Measurements from ENCODE around the gene DNAH17. TPM values are rescaled to one million over a fixed set of nuclear protein-coding genes. Genes with fewer than 3 reads are reported as not detected.

DNAH17 gene
- total RNA-seq, 2 donors from 2014 or later: 0.87 to 6.9 TPM

DNA sequence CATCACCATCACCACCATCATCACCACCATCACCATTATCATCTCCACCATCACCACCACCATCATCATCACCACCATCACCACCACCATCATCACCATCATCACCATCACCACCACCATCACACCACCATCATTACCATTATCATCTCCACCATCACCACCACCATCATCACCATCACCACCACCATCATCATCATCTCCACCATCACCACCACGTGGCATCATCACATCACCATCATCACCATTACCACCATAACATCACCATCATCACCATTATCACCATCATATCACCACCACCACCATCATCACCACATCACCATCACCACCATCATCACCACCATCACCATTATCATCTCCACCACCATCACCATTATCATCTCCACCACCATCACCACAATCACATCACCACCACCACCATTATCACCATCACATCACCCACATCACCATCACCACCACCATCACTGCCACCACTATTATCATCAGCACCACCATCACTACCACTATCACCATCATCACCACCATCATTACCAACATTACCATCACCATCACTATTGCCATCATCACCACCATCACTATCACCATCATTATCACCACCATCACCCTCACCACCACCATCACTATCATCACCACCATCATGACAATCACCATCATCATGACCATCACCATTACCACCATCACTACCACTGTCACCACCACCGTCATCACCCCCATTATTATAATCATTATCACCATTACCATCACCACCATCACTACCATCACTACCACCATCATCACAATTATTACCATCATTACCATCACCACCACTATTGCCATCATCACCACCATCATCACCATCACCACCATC is 99.1 kb downstream of the DNAH17 start:
- H3K9me3 ChIP-seq: no peaks in the 10 kb centered on the region
- 90% methylated on average over 2 of the region's 2 CpGs for WGBS
- intact Hi-C loops (cut with DNase I): no loop called here
- H3K27me3 ChIP-seq (replicated peaks; ENCODE audit: insufficient read depth): no peaks in the 10 kb centered on the region
- TF ChIP-seq, protein P1, sequence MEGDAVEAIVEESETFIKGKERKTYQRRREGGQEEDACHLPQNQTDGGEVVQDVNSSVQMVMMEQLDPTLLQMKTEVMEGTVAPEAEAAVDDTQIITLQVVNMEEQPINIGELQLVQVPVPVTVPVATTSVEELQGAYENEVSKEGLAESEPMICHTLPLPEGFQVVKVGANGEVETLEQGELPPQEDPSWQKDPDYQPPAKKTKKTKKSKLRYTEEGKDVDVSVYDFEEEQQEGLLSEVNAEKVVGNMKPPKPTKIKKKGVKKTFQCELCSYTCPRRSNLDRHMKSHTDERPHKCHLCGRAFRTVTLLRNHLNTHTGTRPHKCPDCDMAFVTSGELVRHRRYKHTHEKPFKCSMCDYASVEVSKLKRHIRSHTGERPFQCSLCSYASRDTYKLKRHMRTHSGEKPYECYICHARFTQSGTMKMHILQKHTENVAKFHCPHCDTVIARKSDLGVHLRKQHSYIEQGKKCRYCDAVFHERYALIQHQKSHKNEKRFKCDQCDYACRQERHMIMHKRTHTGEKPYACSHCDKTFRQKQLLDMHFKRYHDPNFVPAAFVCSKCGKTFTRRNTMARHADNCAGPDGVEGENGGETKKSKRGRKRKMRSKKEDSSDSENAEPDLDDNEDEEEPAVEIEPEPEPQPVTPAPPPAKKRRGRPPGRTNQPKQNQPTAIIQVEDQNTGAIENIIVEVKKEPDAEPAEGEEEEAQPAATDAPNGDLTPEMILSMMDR (IDR thresholded peaks at IDR 0.05): no peak
- TF ChIP-seq POLR2A (IDR thresholded peaks at IDR 0.05) (no peak), POLR2AphosphoS5 (IDR thresholded peaks at IDR 0.05) (no peak)
- H3K4me1 ChIP-seq (replicated peaks): no peaks in the 10 kb centered on the region
- no peak overlapping the region for H3K27ac ChIP-seq
- H3K4me3 ChIP-seq: no peak overlapping the region
- H3K36me3 ChIP-seq: no peaks in the 10 kb centered on the region
- DNase-seq (ENCODE audit: low spot score): no peak

DNA sequence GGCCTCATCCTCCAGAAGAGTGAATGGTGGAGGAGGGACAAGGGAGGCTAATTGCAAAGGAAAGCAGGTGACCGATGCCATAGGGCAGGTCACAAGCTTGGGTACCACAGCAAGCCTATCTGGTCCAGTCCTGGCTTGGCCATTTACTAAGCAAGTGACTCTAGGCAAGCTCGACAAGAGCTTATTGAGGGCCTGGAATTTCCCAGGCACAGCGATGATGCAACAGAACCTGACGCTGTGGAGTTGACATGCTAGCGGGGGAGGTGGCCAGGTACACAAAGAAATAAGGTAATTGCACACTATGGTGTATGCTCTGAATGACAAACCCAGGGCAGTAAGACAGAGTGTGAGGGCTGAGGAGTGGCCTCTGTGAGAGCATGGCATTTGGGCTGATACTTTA is 100.2 kb downstream of the DNAH17 start:
- 74% methylated on average over 5 of the region's 5 CpGs for WGBS
- DNase-seq (ENCODE audit: low spot score): no peak
- Histone ChIP-seq H3K27me3 (replicated peaks; ENCODE audit: insufficient read depth) (no peaks in the 10 kb centered on the region), H3K9me3 (no peaks in the 10 kb centered on the region), H3K36me3 (no peaks in the 10 kb centered on the region), H3K4me3 (no peak overlapping the region), H3K4me1 (replicated peaks) (no peaks in the 10 kb centered on the region), H3K27ac (no peak overlapping the region)
- intact Hi-C loops (cut with DNase I): no loop called here
- TF ChIP-seq POLR2A (IDR thresholded peaks at IDR 0.05) (no peak), POLR2AphosphoS5 (IDR thresholded peaks at IDR 0.05) (no peak)
- TF ChIP-seq, protein P1 (IDR thresholded peaks at IDR 0.05): no peak

DNA sequence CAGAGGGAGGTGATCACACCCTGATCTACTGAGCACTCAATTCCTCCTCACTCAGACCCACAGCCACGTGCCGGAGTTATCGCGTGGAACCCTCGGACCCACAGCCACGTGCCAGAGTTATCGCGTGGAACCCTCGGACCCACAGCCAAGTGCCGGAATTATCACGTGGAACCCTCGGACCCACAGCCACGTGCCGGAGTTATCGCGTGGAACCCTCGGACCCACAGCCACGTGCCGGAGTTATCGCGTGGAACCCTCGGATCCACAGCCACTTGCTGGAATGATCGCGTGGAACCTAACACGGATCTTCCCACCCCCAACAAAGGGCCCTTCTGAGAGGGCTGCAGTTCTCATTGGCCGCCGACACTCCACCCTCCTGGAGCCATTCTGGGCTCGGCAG is 101.0 kb downstream of the DNAH17 start:
- H3K4me1 ChIP-seq (replicated peaks): no peaks in the 10 kb centered on the region
- no peaks in the 10 kb centered on the region for H3K9me3 ChIP-seq
- DNase-seq (ENCODE audit: low spot score): no peak
- H3K36me3 ChIP-seq: no peaks in the 10 kb centered on the region
- no peak overlapping the region for H3K27ac ChIP-seq
- TF ChIP-seq POLR2A (IDR thresholded peaks at IDR 0.05): no peak
- TF ChIP-seq, protein P1 (IDR thresholded peaks at IDR 0.05): no peak
- no peak for TF ChIP-seq POLR2AphosphoS5 (IDR thresholded peaks at IDR 0.05)
- WGBS: 96% methylated on average over 28 of the region's 28 CpGs
- no peaks in the 10 kb centered on the region for H3K27me3 ChIP-seq (replicated peaks; ENCODE audit: insufficient read depth)
- no peak overlapping the region for H3K4me3 ChIP-seq
- intact Hi-C loops (cut with DNase I): no loop called here

DNA sequence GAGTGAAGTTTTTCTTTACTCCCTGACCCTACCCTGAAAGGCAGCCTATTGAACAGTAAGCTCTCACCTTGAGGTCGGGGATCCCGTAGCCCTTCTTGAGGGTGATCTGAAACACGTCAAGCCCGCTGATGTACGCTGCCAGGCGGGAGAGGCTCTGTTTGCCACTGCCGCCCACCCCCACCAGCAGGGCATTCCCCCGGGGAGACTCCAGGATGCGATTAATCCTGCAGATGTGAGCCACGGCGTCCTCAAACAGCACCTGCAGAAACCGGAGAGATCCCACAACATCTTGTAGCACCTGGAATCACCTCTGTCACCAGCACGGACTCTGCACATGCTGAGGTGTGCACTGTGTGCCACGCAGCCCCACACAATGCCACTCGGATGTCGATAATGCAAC is 102.0 kb downstream of the DNAH17 start:
- 75% methylated on average over 15 of the region's 16 CpGs for WGBS
- Histone ChIP-seq H3K27me3 (replicated peaks; ENCODE audit: insufficient read depth) (no peaks in the 10 kb centered on the region), H3K36me3 (no peaks in the 10 kb centered on the region), H3K27ac (no peak overlapping the region), H3K4me1 (replicated peaks) (no peaks in the 10 kb centered on the region), H3K9me3 (no peaks in the 10 kb centered on the region), H3K4me3 (no peak overlapping the region)
- TF ChIP-seq POLR2A (IDR thresholded peaks at IDR 0.05) (no peak), POLR2AphosphoS5 (IDR thresholded peaks at IDR 0.05) (no peak)
- TF ChIP-seq, protein P1 (IDR thresholded peaks at IDR 0.05): no peak
- intact Hi-C loops (cut with DNase I): no loop called here
- no peak for DNase-seq (ENCODE audit: low spot score)

DNA sequence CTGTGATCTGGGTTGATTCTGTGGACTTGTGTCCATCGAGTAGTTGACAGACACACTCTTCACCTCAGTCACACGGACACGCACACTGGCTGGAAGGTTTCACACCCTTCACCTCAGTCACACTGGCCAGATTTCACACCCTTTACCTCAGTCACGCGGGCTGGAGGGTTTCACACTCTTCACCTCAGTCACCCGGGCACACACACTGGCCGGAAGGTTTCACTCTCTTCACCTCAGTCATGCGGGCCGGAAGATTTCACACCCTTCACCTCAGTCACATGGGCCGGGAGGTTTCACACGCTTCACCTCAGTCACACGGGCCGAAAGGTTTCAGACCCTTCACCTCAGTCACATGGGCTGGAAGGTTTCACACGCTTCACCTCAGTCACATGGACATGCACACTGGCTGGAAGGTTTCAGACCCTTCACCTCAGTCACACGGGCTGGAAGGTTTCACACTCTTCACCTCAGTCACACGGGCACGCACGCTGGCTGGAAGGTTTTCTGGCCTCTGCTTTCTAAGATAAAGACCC is 102.5 kb downstream of the DNAH17 start:
- Histone ChIP-seq H3K27me3 (replicated peaks; ENCODE audit: insufficient read depth) (no peaks in the 10 kb centered on the region), H3K27ac (no peak overlapping the region), H3K36me3 (no peaks in the 10 kb centered on the region), H3K4me3 (no peak overlapping the region), H3K4me1 (replicated peaks) (no peaks in the 10 kb centered on the region), H3K9me3 (no peaks in the 10 kb centered on the region)
- intact Hi-C loops (cut with DNase I): no loop called here
- no peak for TF ChIP-seq POLR2A (IDR thresholded peaks at IDR 0.05)
- no peak for TF ChIP-seq POLR2AphosphoS5 (IDR thresholded peaks at IDR 0.05)
- TF ChIP-seq, protein P1 (IDR thresholded peaks at IDR 0.05): no peak
- no peak for DNase-seq (ENCODE audit: low spot score)
- 81% methylated on average over 18 of the region's 18 CpGs for WGBS
